Right forelimb (tissue), 1 donor: ENCODE data around the gene GMDS.

ENCODE experiments used
- DNase-seq: peaks from one replicate; pipeline ENCODE4 v3.0.0-alpha.2; 2018

Gene GMDS

DNA sequence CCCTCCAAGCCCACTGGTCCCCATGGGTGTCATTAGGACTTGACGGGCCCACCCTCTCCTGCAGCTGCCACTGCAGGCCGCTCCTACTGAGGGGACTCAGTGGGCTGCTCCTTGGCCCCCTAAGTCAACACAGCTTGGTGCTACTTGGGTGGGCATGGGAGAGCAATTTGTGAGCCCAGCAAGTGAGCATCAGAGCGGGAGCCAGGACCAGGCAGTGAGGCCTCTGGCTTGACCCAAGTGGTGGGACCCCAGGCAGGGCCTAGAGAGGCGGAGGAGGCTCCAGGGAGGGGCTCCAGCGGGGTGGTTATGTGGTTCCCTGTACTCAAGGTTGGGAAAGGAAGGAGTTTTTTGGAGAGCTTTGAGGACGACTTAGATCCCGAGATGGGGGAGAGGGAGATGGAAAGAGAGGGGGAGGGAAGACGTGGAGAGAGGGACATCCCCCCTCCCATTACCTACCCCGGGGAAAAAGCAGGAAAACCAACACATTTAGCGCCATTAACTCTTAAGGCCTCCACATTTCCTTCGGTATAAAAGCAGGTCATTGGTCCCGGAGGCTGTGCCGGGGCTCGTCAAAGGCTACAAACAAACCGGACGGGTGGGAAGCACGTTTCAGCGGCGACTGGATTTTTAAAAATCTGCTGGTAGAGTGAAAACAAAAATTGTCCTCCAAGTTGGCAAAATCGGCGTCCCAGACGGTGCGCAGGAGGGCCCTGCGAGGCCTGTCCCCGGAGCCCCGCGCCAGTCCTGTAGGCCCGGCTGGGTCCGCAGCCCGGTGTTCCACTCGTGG lies 626.9 kb downstream of the GMDS start:
- no peak for DNase-seq

DNA sequence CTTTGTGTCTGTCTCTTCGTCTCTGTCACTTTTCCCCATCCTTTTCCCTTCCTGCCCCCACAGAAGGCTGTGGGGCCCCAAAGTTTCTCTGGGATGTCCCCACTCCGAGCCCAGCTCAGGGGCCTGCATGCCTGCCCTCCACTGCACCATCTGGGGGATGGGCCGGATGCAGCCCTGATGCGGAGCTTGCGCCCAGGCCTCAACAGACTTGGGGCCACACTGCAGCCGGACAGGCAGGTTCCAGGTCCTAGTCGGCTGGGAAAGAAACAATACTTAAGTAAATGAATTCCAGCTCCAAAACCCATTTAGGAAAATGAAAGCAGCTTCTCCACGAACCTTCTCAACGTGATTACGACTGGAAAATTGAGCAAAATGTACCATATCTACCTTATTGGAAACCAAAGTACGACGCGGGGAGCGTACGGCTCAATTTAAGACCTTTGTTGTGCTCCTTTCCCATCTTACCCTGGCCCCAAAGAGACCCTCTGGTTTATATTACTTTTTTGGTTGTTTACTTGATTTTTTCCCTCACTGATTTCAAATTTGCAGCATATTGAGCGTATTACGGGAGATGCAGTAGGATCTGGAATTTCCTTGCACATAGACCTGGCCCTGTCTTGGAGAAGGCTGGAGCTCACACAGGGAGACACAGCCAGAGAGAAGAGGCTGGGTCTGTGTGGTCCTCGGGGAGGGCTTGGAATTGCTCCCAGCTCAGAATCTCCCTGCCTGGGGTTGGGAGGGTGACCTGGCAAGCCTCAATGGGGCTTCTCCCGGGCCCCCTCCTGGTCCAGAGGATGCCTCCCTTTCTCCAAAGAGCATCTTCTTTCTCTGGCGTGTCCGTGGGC lies 627.7 kb downstream of the GMDS start:
- no peak for DNase-seq

DNA sequence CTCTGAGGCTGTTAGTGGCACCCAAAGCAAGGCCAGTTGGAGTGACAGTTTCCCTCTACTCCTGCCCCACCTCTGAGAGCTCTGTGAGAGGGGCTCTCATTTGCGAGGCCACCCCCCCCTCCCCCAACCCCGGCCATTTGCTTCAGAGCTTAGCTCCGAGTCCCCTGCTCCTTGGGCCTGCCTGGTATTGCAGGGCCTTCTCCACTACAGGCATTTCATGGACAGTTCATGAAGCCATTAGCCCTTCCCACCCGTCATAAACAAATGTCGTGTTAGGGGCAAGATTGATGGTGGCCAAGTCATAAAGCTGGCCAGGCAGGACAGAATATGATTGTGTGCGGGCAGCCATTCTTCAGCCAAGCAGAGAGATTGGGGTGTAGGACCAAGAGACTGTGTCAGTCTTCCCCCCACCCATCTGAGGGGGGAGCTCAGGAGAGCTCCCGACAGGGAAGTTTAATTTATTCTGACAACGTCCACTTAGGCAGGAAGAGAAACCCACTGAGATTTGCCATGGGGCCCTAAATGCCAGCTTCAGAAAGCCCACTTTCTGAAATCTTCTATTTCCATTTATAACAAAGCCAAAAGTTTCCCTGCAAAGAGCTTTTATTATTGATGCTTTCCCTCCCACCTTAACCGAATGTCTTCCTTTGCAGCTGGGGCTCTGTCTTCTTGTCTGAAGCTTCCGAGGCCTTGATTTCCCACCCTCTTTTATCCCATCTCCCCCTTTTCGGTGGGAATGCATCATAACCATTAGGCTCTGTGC lies 628.5 kb downstream of the GMDS start:
- DNase-seq, result no peak

DNA sequence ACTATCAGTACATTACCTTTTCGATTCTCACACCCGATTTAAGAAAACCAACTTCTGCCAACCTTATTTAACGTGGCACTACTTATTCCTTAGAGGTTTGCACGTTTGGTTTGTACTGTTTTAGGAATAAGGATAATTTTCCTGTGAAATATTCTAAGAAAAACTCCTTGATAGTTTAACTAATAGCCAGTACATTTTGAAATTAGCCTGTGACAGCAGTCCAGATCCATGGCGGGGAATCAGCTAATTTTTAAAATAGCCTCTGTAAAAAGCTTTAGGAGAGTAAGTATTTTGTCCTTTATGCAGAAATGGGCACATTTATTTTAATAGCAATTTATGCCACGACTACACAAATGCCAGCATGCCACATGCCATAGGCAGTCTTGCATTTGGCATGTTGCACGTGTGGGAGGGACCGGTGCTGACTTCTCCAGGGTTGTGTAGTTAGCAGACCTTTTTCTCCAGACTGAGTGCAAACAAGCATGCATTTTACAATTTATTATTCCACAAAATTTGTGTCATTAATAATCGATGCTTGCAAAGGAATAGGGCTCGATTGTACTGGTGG lies 629.5 kb downstream of the GMDS start:
- no peak for DNase-seq

DNA sequence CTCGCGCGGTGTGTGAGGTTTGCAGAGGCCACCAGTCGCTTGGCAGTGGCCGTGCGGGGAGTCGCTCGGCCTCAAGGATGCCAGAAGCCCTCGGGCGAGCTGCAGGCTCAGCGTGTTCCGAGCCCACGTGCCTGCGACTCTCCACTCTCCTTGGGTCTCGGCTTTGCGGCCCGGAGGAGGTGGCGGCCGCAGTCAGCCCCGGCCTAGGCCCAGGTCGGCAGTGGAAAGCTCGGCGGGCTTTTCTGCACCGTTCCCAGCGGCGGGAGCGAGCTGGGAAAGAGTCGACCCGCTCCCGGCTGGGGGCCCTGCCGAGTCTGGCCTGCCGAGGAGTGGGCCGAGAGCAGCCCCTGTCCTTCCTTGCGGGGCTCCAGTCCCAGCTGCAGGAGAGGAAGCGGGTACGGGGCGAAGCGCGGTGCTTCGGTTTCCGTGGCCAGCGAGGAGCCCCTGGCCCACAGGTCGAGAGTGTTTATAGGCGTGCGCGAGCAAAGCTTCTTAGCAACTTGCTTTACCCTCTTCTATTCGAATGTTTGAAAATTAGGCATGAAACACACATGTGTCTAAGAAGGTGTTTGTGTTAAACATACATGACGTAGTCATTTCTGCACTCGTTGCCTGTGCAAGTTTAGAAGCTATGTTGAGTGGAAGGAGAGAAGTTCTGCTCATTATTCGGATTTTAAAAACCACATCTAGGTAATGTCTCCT lies 630.1 kb downstream of the GMDS start:
- no peak for DNase-seq

DNA sequence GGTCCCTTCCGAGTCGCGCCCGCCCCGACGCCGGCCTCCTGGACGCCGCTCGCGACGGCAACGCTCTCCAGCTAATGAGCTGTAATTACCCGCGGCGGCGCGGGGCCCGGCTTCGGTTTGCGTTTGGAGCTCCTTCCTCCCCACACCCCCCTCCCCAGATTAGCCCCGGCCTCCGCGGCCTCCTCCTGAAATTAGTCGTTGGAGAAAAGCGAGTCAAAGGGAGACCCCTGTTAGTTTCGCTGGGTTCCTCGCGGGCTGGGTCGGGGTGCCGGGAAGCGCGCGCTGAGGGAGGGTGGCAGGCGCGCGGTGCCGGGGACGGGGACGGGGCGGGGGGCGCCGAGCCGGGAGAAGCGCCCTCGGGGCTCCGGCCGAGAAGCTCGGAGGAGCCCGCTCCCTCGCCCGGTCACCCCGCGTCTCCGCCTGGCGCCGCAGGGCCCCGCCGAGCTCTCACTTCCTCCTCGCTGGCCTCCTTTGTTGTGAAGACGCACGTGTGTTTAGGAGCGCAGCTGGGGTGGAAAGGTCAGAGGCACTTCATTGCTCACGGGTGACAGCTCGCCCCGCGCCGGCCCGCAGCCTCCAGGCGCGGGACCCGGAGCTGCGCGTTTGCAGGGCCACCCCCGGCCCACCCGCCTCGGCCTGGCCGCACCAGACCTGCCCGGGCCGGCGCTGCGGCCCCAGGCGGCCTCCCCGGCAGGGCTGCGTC lies 630.8 kb downstream of the GMDS start:
- DNase-seq, result no peak

DNA sequence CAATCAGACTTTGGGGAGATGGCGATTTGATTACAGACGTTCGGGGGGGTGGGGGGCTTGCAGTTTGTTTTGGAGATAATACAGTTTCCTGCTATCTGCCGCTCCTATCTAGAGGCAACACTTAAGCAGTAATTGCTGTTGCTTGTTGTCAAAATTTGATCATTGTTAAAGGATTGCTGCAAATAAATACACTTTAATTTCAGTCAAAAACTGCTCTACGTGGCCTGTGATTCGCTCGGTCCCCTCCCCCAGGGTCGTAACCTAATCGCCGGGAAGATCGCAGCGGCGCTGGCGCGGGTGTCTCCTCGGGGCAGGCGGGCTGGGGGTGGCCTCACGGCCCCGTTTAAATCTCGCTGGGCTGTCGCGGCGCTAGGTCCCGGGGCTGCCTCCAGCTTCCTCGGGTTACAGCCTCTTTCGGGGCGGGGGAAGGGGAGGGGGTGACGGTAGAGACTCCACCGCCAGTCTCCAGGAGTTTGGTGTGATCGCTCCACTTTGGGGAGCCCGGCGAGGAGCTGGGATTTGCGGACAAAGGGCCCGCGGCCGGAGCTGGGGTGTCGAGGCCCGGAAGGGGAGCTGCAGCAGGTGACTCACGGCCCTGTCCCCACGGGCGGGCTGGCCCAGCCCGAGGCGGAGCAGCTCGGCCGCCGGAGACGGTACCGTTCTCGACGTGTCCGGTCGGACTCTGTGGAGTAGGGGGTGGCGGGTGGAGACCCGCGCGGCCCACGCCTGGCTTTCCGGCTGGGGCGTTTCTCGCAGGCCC lies 631.5 kb downstream of the GMDS start:
- peak; percentile 75 for DNase-seq

DNA sequence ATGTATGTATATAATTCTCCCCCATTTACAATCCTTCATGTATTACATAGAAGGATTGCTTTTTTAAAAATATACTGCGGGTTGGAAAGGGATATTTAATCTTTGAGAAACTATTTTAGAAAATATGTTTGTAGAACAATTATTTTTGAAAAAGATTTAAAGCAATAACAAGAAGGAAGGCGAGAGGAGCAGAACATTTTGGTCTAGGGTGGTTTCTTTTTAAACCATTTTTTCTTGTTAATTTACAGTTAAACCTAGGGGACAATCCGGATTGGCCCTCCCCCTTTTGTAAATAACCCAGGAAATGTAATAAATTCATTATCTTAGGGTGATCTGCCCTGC lies 632.1 kb downstream of the GMDS start:
- no peak for DNase-seq

DNA sequence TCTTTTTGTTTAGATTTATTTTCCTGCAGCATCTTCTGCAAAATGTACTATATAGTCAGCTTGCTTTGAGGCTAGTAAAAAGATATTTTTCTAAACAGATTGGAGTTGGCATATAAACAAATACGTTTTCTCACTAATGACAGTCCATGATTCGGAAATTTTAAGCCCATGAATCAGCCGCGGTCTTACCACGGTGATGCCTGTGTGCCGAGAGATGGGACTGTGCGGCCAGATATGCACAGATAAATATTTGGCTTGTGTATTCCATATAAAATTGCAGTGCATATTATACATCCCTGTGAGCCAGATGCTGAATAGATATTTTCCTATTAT lies 632.5 kb downstream of the GMDS start:
- no peak for DNase-seq

DNA sequence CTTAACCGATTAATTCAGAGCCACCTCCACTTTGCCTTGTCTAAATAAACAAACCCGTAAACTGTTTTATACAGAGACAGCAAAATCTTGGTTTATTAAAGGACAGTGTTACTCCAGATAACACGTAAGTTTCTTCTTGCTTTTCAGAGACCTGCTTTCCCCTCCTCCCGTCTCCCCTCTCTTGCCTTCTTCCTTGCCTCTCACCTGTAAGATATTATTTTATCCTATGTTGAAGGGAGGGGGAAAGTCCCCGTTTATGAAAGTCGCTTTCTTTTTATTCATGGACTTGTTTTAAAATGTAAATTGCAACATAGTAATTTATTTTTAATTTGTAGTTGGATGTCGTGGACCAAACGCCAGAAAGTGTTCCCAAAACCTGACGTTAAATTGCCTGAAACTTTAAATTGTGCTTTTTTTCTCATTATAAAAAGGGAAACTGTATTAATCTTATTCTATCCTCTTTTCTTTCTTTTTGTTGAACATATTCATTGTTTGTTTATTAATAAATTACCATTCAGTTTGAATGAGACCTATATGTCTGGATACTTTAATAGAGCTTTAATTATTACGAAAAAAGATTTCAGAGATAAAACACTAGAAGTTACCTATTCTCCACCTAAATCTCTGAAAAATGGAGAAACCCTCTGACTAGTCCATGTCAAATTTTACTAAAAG lies 633.0 kb downstream of the GMDS start:
- DNase-seq, result no peak

DNA sequence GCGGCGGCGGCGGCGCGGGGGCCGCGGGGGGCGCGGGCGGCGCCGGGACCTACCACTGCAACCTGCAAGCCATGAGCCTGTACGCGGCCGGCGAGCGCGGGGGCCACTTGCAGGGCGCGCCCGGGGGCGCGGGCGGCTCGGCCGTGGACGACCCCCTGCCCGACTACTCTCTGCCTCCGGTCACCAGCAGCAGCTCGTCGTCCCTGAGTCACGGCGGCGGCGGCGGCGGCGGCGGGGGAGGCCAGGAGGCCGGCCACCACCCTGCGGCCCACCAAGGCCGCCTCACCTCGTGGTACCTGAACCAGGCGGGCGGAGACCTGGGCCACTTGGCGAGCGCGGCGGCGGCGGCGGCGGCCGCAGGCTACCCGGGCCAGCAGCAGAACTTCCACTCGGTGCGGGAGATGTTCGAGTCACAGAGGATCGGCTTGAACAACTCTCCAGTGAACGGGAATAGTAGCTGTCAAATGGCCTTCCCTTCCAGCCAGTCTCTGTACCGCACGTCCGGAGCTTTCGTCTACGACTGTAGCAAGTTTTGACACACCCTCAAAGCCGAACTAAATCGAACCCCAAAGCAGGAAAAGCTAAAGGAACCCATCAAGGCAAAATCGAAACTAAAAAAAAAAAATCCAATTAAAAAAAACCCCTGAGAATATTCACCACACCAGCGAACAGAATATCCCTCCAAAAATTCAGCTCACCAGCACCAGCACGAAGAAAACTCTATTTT lies 633.7 kb downstream of the GMDS start:
- DNase-seq, result no peak

DNA sequence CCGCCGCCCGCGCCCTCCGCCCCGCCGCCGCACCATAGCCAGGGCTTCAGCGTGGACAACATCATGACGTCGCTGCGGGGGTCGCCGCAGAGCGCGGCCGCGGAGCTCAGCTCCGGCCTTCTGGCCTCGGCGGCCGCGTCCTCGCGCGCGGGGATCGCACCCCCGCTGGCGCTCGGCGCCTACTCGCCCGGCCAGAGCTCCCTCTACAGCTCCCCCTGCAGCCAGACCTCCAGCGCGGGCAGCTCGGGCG lies 634.2 kb downstream of the GMDS start:
- no peak for DNase-seq

DNA sequence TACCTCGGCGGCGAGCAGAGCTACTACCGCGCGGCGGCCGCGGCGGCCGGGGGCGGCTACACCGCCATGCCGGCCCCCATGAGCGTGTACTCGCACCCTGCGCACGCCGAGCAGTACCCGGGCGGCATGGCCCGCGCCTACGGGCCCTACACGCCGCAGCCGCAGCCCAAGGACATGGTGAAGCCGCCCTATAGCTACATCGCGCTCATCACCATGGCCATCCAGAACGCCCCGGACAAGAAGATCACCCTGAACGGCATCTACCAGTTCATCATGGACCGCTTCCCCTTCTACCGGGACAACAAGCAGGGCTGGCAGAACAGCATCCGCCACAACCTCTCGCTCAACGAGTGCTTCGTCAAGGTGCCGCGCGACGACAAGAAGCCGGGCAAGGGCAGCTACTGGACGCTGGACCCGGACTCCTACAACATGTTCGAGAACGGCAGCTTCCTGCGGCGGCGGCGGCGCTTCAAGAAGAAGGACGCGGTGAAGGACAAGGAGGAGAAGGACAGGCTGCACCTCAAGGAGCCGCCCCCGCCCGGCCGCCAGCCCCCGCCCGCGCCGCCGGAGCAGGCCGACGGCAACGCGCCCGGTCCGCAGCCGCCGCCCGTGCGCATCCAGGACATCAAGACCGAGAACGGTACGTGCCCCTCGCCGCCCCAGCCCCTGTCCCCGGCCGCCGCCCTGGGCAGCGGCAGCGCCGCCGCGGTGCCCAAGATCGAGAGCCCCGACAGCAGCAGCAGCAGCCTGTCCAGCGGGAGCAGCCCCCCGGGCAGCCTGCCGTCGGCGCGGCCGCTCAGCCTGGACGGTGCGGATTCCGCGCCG lies 634.7 kb downstream of the GMDS start:
- DNase-seq, result no peak

DNA sequence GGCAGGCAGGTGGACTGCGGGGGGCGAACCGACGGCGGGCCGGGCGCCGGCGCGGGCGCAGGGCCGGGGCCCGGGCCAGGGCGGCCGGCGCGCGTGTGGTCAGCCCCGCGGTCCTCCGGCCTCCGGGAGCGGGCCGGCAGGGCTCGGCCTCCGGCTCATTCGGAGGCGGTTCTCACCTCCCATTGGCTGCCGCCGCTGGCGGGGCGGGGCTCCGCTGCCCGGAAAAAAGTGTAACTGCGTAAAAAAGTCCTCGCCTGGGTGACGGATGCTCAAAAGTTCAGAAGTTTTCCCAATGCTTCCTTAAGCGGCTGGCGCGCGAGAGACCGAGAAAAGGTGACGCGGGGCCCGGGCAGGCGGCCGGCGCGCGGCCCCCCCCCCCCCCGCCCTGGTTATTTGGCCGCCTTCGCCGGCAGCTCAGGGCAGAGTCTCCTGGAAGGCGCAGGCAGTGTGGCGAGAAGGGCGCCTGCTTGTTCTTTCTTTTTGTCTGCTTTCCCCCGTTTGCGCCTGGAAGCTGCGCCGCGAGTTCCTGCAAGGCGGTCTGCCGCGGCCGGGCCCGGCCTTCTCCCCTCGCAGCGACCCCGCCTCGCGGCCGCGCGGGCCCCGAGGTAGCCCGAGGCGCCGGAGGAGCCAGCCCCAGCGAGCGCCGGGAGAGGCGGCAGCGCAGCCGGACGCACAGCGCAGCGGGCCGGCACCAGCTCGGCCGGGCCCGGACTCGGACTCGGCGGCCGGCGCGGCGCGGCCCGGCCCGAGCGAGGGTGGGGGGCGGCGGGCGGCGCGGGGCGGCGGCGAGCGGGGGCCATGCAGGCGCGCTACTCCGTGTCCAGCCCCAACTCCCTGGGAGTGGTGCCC lies 635.5 kb downstream of the GMDS start, which contains the start of gene FOXC1:
Gene FOXC1, plus strand, starts transcription at position 268 of the 849 bp plus-strand sequence. Its CDS starts 531 bp downstream, at position 799.
- peak; percentile 92 for DNase-seq

DNA sequence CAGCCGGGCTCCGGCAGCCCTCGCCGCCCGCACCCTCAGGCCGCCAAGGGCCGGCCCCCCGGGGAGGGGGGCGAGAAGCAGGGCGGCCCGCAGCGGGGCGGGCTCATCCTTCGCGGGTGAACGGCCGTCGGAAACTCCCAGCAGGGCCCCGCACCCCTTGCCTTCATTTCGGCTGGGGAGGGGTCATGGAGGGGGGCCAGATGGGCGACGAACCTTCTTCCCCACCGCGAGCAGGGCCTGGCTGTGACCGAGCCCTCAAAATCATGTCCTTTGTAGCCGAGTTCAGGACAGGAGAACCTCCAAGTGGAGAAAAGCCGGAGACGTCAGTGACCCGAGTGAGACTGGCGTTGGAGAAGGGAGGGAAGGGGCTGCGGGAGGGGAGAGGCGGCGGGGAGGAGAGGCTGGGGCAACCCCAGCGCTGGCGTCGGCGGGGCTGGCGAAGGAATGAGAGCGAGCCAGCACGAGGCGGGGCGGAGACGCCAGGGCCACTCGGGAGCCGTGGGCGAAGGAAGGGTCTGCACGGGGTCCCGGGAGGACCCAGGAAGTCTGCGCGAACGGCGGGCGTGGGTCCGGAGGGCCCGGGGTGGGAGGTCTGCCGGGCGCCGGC lies 636.3 kb downstream of the GMDS start:
- DNase-seq, result no peak

DNA sequence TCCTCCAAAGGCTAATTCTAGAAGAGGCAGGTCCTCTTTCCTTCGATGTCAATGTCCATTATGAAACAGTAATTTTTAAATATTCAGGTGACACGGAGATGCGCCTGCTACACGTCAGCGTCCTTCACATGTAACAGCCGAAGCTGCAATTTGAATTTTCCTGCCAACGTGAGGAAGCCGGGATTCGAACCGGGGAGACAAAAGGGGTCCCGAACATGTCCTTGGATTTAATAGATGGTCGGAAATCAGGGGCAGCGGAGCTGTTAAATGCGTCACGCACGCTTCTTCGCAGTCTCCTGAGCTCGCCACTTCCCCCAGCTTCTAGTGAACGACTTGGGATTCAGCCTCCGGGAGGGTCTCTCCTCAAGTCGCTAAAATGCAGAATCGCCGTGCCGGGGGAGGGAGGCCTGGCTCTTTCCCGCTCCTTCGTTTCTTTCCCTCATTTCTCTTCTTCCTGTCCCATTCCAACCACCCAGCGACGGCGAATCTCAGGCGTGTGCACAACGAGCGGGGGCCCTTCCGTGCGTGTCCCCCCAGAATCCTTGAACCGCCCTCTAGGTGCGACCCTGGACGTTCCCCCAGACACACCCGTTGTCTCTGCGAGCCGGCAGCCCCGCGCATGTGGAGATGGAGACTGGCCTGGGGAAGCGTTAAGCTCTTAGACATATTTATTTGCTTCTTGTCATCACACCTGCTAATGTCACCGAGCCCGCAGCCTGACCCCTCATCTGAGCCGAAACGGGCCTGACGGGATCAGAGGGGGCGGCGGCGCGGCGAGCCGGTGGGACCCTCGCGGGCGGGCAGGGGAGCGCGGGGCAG lies 637.0 kb downstream of the GMDS start:
- no peak for DNase-seq
